SK-N-DZ (cell line): ENCODE measurements around the gene SRA1. TPM values are rescaled to one million over a fixed set of nuclear protein-coding genes. Genes with fewer than 3 reads are reported as not detected.
"Not testable (repeated sequence)": the region's sequence is repeated elsewhere in the genome, so short reads cannot be mapped to it uniquely, and the experiment has no call there.

ENCODE experiments used
- DNase-seq: peaks from one replicate; pipeline ENCODE4 v3.0.0-alpha.2; 2015; ENCODE audit warnings: low spot score
- polyA plus RNA-seq, 2 experiments: library from polyadenylated mRNA; depleted of rRNA; stranded (reverse); fragments of >200 nt; gene quantifications; 2 replicates each; pipeline ENCODE4 v1.2.3, GENCODE V29; 2014

Gene SRA1
- 19.3 and 22.7 TPM in 2 replicates for polyA plus RNA-seq (2014; cell fraction: cytosol; rRNA removed)
- 34.9 and 45.3 TPM in 2 replicates for polyA plus RNA-seq (2014; cell fraction: nucleus; rRNA removed)

DNA sequence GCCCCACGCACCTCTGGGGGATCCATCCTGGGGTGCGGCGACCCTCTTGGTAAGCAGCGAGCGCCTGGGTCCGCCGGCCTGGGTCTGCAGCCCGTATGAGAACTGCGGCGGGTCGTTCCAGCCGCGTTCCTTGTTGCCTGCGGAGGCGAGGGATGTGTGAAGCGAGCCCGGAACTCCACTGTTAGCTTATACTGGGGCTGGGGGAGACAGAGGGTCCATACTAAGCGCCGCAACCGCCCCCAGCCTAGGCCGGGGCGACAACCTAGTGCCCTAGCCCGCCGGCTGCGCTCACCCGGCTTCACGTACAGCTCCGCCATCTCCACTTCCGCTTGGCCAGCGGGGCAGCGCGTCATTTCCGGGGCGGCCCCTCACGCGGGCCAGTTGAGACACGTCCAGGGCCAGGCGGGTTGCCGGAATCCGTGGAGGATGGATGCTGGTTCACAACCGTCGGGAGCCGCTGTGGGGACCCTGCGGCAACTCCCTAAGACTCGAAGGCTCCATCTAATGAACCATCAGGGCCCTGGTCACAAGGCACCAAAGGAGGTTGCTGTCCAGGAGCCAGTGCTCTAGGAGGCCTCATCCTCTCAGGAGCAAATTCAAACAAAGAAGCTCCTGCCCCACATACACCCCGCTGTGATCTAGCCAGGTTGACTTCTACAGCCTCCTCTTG, at the start of gene SRA1:
SRA1 (minus strand) TSS at position 338 of the 670 bp plus-strand sequence; CDS start at position 317, 21 bp downstream.
- DNase-seq, result peak; percentile 89

DNA sequence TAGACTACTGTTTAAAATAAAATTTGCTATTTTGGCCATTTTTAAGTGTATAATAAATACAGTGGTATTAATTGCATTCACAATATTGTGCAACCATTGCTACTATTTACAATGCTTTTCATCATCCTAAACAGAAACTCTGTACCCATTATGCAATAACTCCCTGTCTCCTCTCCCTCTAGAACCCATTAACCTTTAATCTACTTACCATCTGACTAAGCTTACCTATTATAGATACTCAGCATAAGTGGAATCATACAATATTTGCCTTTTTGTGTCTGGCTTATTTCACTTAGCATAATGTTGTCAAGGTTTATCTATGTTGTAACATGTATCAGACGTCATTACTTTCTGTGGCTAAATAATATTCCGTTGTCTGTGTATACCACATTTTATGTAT, 49.8 kb upstream of the SRA1 start:
- peak; percentile 27 for DNase-seq

DNA sequence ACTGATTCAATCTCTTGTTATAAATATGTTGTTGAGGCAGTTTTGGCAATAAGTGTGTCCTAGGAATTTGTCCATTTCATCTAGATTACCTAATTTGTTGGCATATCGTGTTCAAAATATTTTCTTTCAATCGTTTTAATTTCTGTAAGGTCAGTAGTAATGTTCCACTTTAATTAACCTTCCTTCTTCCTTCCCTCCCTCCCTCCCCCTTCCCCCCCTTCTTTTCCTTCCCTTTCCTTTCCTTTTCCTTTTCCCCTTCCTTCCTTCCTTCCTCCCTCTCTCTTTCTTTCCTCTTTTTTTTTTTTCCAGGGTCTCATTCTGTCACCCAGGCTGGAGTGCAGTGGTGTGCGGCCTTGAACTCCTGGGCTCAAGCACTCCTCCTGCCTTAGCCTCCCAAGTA, 48.6 kb upstream of the SRA1 start:
- DNase-seq, result no peak

GRCh38 chr5:140603734-140604133, 46.5 kb upstream of the SRA1 start:
- no peak for DNase-seq

DNA sequence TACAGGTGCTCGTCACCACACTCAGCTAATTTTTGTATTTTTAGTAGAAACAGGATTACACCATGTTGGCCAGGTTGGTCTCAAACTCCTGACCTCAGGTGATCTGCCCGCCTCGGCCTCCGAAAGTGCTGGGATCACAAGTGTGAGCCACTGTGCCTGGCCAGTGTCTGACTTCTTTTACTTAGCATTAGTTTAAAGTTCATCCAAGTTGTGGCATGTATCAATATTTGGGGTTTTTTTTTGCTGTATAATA, 46.1 kb upstream of the SRA1 start:
- DNase-seq, result not testable (repeated sequence)

DNA sequence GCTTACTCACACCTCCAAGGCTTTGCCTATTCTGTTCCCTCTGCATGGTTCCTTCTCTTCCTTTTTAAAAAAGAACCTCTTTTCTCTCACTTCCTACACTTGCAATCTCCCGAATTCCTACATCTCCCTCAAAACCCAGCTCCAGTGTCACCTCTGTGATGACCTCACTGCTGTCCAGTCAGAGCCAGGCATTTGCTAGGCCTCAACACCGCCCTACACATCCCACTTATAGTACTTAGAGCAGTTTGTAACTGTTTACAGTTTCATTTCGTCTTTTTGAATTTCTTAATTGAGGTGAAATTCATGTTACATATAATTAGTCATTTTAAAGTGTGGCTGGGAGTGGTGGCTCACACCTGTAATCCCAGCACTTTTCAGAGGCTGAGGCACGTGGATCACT, 44.9 kb upstream of the SRA1 start:
- DNase-seq, result no peak

DNA sequence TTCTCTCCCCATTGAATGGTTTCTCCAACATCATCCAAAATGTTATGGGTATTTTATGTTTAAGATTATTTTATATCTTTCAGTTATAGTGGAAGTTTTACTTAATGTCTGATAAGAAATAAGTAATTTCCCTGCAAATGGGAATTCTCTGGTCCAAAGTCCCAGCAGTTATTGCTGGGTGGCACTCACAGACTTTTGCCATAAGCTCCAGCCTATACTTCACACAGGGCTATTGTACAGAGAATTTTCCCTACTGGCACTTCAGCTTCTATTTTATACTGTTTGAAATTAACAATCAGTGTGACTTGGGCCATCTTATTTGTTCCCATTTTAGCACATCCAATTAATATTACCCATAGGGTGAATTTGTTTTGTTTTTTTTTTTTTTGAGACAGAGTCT, 42.8 kb upstream of the SRA1 start:
- DNase-seq, result no peak

GRCh38 chr5:140598836-140599235, 41.6 kb upstream of the SRA1 start:
- DNase-seq, result no peak

DNA sequence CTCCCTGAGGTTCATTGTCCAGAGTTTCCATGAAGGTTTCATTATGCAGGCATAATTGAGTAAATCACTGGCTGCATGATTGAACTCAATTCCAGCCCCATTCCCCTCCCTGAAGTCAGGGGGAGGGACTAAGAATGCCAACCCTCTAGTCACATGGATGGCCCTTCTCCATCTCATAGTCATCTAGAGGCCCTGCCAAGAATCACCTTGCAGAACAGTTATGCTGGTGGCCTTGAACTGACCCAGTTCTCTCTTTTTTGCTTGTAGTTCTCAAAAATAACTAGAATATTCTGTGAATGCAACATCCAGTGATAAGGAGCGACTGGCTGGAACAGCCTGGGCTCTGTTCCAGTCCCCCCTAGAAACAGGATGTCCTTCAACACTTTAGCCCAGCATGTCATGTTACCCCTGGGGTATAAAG, 39.1 kb upstream of the SRA1 start:
- no peak for DNase-seq

DNA sequence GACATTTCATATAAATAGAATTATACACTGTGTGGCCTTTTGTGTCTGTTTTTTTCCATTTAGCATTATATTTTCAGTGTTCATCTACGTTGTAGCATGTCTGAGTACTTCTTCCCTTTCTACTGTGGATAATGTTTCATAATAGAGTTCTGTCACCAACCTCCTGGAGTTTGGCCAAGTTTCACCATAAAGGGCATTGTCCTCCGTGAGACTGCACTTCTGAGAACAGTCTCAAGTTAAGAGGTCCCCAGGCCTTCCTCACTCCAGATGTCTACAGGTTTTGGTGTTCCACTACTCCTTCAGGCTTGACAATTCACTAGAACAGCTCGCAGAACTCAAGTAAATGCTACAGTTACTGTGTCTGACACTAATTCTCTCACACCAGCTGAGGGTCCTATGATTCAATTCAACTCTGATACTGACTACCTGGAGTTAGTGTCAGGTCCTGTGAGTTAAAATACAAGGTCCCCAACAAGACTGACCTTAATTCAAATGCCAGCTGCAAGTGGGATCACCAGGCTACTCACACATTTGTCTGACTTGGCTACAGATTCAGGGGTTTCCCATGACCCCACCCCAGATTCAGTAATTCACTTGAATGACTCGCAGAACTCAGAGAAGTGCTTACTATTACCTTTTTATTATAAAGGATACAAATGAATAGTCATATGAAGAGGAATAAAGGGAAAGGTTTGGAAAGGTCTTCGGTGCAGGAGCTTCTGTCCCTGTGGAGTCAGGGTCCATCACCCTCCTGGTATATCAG, 38.4 kb upstream of the SRA1 start:
- no peak for DNase-seq

- DNase-seq, result no peak
Observed at GRCh38 chr5:140594169-140594568, 36.9 kb upstream of the SRA1 start.

DNA sequence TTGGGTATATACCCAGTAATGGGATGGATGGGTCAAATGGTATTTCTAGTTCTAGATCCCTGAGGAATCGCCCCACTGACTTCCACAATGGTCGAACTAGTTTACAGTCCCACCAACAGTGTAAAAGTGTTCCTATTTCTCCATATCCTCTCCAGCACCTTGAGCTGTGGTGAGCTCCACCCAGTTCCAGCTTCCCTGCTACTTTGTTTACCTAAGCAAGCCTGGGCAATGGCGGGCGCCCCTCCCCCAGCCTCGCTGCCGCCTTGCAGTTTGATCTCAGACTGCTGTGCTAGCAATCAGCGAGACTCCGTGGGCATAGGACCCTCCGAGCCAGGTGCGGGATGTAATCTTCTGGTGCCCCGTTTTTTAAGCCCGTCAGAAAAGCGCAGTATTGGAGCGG, 35.8 kb upstream of the SRA1 start:
- not testable (repeated sequence) for DNase-seq

GRCh38 chr5:140591747-140592372, 34.6 kb upstream of the SRA1 start:
- DNase-seq, result no peak

GRCh38 chr5:140590861-140591260, 33.6 kb upstream of the SRA1 start:
- no peak for DNase-seq

DNA sequence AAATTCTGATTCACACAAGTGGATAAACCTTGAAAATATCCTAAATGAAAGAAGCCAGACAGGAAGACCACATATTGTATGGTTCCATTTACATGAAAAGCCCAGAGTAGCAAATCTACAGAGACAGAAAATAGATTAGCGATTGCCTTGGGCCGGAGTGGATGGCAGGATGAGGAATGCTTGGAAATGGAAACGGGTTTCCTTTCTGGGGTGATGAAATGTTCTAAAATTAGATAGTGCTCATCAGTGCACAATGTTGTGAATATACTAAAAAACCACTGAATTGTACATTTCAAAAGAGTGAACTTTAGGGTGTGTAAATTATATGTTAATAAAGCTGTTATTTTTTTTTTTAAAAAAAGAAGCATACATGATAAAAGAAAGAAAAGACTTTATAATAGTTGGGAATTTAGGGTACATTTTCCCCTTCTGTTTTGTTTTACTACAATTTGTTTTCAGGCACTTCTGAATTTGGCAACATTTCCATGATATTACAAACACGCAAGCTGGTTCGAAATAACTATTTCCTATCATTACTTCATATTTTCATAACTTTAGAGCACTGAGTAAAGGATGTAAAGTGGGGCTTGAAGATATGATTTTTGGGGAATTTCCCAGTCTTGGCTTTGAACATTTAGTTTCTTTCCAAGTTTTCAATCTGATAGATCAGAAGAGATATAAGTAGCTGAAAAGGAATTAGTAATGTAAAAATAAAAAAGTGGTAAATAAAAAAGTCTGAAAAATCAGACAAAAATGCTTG, 31.2 kb upstream of the SRA1 start:
- no peak for DNase-seq

DNA sequence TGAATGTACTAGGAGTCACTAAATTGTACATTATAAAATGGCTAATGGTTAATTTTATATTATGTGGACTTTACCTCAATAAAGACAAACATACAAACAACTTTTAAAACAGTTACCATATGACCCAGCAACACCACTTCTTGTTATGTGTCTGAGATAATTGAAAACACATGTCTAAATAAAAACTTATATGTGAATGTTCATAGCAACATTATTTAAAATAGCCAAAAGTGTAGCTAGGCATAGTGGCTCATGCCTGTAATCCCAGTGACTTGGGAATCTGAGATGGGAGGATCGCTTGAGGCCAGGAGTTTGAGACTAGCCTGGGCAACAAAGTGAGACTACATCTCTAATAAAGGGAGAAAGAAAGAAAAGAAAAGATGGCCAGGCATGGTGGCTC, 30.2 kb upstream of the SRA1 start:
- DNase-seq, result no peak

- not testable (repeated sequence) for DNase-seq
Observed at GRCh38 chr5:140579188-140579747, 22.0 kb upstream of the SRA1 start.

GRCh38 chr5:140576776-140577201, 19.5 kb upstream of the SRA1 start:
- no peak for DNase-seq

- DNase-seq, result no peak
Observed at GRCh38 chr5:140575309-140575708, 18.0 kb upstream of the SRA1 start.

- no peak for DNase-seq
Observed at GRCh38 chr5:140574165-140574564, 16.9 kb upstream of the SRA1 start.

DNA sequence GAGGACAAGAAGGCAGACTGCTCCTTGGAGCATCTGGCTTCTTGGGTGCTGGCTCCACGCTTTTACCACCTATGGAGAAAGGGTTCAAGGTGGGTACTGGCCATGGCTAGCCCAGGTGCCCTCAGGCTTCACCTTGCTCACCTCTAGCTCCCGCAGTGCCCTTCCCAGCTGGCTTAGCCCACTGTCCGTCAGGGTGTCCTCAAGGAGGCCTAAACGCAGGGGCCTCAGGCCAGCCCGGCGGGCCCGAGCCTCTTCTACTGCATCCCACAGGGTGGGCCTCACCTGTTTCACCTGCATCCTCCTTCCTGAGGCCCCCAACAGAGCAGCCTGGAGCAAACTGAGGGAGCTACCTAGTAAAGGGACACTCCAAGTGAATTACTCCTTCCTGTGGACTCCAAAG, 16.4 kb upstream of the SRA1 start:
- no peak for DNase-seq

GRCh38 chr5:140571105-140571504, 13.8 kb upstream of the SRA1 start:
- DNase-seq, result no peak
